Measurements from ENCODE around the gene COBLL1.

DNA sequence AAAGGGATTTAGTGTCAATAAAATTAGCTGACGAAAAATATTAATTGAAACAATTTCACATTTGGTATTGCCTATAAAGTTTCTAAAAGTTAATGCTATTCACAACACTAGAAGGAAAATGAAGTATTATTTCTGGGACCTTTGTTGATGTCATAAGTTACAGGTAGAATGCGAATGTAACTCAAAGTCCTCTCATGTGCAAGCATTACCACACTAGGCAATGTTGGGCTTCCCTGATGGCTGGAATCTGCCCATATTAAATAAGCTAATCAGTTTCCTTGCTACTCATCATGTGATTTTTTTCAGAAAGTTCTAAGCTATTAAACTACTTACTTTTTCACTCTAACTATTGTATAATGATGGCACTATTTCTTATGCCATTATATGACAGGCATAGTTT lies 44.6 kb downstream of the COBLL1 start:
- TF ChIP-seq EP300 (IDR thresholded peaks at IDR 0.05; ENCODE audit: borderline replicate concordance) (no peak), TEAD4 (IDR thresholded peaks at IDR 0.05) (no peak), CEBPB (IDR thresholded peaks at IDR 0.05) (no peak), RAD21 (IDR thresholded peaks at IDR 0.05; ENCODE audit: low read depth) (no peak), EGR1 (IDR thresholded peaks at IDR 0.05) (no peak)

All from Ishikawa (cell line).